ENCODE measurements around the gene ATP2C1.

GRCh38 chr3:131020122-131020693 is 126.3 kb downstream of the ATP2C1 start:
- TF ChIP-seq CTCF (IDR thresholded peaks at IDR 0.05) (no peak), EZH2phosphoT487 (IDR thresholded peaks at IDR 0.05) (no peak), EZH2 (IDR thresholded peaks at IDR 0.05) (no peak)
